Dermis blood vessel endothelial cell (primary cell): Measurements from ENCODE around the gene VGF. TPM values are rescaled to one million over a fixed set of nuclear protein-coding genes. Genes with fewer than 3 reads are reported as not detected.

ENCODE experiments used
- DNase-seq: peaks from one replicate; pipeline ENCODE4 v3.0.0; 2010
- total RNA-seq: library from RNA; depleted of rRNA; stranded (reverse); fragments of >200 nt; gene quantifications from 2 replicates; pipeline ENCODE4 v1.2.3, GENCODE V29; 2014

VGF gene
- total RNA-seq, 1 donor from 2014 or later: not detected

DNA sequence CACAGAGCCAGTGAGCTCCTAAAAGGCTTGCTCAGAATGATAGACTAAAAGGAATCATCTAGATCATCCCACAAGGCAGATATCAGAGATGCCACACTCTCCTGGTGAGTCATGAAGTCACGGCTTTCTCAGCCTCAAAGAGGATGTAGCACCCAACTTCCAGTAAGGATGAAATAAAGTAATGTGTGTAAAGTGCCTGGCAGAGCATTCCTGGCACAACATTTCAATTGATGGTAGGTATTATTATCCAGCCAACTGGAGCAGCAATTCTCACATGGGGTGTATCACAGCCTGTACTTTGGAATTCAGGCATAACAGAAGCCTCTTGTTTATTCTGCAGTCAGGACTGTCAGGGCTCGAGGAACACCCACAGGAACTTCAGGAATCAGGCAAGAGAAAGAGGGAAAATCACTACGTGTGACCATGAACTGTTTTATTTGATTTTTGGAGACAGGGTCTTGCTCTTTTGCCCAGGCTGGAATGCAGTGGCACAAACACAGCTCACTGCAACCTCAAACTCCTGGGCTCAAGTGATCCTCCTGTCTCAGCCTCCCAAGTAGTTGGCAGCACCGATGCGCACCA lies 20.0 kb upstream of the VGF start:
- no peak for DNase-seq

DNA sequence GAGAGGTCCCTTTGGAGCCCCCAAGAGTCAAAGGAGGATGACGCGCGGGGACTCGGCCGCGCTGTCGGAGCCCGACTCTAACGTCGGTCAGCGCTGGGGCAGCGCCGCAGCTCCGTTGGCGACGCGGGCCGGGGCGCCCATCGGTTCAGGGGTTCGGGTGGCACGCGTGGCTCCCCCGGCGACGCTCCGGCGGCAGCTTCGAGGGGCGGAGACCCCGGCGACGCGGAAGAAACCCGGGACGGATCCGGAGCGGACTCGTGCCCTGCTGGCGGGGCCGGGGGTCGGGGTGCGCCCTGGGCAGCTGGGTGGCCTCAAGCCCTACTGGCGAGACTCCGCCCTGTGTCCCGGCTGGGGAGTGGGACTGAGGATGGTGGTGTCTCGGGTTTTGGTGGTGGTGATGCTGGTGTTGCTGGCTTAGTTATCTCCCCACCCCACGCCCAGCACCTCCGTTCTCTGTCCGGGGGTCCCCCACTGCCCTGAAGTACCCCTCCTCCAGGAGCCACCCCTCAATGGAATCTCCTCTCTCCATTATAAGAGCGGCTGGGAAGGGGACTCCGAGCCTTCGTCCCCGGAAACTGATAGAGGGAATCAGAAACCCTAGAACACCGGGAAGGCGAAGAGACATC lies 14.9 kb upstream of the VGF start, which contains the start of gene NAT16:
Gene NAT16 (minus strand): TSS at position 164 of the 626 bp plus-strand sequence. CDS start 5,486 bp downstream, outside the sequence.
- no peak for DNase-seq

DNA sequence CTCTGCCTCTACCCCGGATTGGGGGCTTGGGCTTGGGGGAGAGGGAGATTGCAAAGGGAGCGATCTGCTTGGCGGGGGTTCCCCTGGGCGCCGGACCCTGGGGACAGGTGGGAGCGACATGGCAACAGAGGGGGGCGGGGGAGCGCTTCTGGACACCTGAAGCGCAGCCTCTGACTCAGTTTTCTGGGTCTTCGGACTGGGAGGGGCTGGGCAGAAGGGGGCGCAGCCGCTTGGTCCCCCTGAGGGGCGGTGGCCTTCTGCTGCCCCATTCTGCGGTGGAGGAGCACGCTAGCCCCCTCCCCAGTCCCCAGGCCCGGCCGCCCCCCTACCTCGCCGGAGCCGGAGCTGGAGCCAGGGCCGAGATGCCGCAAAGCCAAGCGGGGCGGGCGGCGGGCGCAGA lies 14.3 kb upstream of the VGF start:
- DNase-seq: no peak

DNA sequence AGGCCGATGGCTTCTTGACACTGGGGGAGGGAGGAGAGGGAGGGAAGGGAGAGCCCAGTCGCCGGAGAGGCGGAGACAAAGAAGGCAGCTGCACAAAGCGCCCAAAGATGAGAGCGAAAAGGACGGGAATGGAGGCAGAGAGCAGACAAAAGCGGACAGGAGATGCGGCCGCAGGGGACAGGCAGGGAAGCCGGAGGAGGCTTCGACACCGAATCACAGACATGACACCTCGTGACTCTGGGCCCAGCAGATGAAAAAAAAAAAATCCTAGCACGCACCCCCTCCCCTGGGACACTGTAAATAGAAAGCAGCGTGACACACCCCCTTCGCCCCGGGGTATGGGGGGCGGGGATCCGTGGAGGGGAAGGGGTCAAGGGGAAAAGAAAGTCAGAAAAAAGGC lies 13.7 kb upstream of the VGF start:
- DNase-seq: no peak

DNA sequence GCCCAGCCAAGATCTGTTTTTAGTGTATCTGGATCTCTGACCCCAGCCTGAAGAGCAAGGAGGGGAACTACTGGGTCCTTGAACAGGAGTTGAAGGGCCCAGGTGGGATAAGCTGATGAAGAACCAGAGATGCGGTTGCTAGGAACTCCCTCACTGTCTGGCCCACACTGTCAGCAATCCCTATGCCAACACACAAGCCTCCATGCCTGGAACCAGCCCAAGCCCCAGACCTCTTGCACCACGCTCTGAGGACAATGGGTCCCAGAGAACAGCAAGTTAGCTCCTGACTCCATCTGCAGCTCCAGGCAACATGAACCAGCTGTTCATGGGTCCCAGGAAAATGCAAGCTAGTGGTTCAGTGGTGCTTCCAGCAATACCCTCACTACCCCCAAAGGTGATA lies 12.3 kb upstream of the VGF start:
- DNase-seq: no peak

DNA sequence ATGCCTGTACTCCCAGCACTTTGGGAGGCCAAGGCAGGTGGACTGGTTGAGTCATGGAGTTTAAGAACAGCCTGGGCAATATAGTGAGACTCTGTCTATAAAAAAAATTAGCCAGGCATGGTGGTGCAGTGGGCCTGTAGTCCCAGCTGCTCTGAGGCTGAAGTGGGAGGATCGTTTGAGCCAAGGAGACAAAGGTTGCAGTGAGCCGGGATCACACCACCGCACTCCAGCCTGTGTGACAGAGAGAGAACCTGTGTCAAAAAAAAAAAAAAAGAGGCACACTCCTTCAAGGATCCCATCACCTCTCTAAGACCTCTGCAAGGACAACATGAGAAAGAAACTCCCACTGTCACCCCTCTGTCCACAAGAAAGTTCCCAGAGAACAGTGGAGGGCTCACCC lies 10.3 kb upstream of the VGF start:
- DNase-seq: no peak

DNA sequence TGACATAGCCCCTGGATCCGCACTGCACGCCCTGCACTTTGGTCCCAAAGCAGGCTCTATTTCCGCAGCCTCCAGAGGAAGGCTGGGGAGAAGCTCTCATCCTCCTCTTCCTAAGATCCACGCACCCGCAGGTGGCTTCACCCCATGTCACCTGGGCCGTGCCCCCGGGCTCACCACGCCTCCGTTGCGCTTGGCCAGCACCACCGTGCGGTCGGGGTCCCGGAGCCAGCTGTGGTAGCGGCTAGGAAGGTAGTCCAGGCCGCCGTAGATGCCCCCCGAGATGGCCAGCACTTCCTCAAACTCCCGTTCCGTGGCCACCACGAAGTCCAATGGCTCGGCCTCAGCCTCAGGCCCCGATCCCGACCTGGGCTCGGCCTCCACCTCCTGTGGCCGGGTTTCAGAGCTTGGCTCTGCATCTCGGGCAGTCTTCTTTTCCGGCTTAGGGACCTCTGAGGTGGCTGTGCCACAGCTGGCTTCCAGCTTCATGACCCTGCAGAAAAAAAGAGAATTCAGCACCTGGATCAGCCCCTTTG lies 9.0 kb upstream of the VGF start:
- DNase-seq: no peak

DNA sequence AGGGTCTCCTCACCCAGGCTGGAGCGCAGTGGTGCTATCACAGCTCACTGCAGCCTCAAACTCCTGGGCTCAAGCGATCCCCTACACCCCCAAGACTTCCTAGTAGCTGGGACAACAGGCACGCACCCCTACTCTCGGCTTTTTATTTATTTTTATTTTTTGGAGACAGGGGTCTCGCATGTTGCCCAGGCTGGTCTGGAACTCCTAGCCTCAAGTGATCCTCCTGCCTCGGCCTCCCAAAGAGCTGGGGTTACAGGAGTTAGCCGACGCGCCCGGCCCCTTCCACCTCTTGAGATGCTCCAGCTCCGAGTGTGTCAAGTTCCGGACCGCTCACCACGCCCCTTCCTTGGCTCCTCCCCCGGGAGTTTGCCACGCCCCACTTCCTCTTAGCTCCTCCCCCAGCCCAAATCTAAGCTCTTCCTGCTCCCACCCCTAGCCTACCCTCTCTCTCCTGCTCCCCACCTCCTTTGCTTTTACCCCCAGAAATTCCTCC lies 8.4 kb upstream of the VGF start:
- DNase-seq: peak; percentile 47

DNA sequence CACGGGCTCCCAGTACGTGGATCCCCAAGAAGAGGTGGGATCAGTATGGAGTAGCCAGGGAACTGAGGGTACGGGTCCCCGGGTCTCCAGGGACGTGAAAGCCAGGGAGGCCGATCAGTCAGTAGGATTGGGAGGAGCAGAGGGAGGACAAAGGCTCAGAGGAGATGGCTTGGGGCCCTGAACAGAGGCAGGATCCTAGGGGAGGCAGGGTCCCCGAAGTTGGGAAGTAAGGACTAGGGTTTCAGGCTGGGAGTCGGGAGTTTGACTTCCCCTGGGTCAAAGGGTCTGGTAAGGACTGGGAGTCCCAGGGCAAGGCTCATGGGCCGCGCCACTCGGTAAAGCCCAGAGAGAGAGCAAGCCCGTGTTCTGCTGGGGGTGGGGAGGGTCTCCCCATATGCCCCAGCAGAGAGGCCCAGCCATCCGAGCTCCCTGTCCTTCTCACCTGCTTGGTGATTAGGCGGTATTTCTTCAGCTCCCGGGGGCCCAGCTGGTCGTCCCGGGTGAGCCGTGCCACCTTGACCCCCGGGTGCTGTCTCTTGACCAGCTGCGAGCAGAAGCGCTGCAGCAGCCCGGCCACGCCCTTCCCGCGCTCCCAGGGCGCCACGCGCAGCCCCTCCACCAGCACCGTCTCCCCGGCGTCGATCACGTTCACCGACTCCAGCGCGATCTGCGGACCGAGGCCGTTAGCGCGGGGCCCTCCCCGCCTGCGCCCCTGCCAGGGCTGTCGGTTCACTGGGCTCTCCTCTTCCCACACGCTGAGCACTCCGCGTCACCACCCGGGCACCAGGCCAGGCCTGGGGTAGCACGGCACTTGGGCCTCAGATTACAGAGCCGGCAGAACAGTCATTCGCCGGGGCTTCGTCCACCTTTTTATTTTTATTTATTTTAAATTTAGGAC lies 7.7 kb upstream of the VGF start:
- peak; percentile 43 for DNase-seq

DNA sequence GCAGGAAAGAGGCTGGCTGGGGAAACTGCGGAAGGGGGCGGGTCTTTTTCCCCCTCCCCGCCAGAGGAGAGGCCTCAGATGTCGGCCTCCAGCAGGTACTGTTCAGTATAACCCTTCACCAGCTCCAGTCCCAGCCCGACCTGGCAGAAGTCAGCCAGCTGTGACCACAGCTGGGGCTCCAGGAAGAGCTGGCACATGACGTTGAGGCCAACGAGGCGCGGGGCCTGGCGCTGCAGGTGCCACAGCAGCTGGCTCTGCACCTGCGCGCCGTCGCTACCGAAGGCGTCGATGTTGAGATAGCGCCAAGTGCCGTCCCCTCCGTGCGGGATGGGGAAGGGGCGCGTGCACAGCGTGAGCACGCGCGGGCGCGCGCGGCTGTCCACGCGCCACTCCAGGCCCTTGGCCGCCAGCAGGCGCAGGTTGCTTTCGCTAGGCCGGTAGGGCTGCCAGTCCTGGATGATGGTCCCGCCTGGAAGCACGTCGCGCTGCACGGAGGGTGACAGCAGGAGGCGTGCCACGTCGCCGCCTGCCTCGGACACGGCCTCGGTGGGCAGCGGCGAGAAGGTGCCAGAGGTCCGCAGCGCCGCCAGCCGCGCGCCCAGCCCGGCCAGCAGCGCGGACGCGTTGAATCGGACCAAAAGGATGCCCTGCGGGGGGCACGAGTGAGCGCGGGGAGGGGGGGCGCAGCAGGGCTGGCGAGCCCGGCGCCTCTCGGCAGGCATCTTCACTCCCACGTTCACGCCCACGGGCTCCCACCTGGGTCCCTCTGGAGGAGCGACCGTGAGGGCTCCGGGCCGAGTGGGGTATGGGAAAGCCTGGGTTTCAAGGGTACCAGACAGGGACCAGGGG lies 6.9 kb upstream of the VGF start:
- no peak for DNase-seq

DNA sequence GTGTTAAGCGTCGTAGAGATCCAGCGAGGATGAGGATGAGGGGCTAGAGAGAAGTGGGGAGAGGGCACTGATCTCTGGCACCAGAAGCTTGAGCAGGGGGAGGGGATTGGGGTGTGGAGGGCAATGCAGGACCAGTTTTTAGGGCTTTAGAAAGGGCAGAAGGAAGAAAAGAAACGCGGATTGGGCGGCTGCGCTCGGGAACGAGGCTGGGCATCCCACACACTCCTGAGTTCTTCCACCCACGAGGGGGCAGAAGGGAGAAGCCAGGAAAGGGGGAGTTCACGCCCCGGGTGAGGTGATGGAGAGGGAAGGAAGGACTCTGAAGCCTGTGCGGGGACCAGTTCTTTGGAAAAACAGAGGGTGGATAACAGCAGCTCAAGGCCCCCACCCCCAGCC lies 6.1 kb upstream of the VGF start:
- no peak for DNase-seq

DNA sequence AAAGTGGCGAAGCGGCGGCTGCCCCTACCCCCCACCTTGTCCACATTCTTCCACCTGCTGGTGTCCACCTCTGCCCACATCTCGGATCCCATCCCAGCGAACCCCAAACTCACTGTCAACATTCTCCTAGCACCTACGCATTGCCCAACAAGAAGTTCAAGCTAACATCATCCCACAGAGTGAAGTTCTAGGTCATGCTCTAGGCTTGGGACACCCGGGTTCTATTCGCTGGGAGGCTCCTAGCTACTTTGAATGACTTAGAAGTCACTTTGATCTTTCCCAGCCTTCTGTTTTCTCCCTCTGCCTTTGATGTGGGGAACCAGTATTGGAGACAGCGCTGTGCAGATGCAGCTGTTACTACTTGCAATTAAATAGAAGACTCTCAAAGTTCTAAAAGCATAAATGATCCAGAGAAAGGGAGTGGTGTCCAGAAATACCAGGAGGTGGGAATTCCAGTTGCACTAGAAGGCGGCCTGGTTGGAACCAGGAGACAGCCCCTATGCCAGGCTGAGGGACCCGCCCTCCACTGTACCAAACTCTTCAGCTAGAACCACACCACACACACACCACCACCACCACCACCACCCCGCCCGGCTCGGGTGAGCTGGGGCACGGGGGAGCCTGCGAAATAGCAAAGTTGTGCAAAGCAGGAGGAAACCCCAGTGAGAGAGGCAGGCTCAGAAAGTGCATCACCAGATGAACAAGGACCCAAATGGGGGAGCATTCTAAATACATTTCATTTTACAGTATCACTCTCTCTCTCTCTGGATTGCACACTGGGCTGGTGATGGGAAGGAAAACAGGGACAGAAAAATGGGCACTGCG lies 5.5 kb upstream of the VGF start:
- no peak for DNase-seq

DNA sequence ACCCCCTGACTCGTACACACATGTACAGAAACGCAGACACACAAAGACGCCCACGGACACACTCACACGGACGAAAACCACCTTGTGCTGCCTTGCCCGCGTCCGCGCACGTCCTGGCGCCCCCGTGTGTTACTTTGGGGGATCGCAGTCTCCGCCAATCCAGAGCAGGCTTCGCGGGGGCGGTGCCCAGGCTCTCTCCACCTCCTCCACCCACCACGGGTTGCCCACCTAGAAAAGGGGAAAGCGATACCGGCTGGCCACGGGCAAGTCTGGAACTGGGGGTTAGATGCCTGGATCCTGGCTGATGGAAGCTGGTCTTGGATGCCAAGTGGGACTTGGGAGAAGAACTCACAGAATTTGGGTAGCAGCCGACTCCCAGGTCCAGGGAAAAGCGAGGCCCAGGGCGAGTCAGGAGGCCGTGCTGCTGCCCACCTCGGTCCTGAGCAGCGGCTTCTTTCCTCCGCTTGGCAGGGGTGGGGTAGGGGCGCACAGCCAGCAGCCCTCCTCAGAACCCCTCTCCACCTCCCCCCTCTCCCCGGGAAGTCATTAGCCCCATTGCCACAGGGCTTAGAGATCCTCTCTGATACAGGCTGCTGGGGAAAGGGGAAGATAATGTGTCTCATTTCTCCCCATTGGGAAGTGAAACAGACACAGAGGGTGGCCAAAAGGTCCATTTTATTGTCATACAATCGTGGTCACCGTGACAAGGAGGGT lies 4.6 kb upstream of the VGF start:
- DNase-seq: peak; percentile 81

DNA sequence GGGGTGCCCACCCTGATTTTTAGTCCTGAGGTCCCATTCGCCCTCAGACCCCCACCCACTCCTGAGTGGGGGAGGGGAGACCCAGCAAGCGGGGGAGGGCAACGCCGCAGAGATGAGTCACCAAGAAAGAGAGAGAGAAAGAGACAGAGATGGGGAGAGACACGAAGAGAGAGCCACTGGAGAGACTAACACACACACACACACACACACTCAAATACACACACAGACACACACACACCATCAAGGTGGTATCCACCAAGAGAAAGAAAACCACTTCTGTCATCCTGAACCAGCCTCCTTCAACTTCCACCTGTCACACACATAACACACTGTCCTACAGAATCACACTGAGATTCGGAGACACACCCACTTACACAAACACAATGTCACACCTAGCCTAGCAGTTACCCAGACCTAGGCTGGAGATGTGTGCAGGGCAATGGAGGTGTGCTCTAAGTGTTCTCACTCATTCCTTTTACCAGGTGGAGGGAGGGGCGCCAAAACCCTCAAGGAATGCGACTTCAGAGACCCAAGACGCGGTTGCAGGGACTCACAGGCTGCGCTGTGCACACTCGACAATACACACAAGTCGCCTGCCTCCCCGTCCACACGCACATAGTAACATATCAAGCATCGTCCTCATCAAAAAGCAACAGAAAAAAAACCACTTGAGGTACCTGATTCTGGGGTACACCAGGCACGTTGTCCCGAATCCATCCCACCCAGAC lies 3.9 kb upstream of the VGF start:
- no peak for DNase-seq

DNA sequence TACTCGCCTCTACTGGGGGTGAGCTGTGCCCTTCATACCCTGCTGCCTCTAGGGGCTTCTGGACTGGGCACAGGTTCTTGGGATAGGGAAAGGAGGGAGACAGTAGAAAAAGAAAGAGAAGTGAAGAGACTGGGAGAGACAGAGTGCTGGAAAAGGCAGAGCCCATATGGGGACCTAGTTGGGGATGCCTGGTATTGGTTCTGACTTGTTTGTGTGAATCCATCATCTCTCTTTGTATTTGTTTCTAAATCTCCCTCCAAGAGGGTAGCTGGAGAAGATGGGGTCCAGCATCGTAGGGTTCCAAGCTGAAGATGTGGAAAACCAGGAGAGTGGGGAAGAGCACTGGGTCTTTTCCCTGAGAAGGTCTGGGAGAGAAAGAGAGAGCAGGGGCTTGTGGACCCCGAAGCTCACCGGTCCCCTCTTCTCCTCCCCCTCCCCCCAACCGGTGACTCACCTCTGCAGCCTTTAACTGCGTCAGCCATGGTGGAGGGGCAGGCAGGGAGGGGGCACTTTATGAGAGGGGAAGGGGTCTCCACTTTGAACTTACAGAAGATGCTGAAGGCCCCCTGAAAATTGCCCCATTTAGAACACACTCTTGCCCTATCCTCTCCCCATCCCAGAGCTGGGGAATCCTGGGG lies 3.2 kb upstream of the VGF start:
- DNase-seq: no peak

DNA sequence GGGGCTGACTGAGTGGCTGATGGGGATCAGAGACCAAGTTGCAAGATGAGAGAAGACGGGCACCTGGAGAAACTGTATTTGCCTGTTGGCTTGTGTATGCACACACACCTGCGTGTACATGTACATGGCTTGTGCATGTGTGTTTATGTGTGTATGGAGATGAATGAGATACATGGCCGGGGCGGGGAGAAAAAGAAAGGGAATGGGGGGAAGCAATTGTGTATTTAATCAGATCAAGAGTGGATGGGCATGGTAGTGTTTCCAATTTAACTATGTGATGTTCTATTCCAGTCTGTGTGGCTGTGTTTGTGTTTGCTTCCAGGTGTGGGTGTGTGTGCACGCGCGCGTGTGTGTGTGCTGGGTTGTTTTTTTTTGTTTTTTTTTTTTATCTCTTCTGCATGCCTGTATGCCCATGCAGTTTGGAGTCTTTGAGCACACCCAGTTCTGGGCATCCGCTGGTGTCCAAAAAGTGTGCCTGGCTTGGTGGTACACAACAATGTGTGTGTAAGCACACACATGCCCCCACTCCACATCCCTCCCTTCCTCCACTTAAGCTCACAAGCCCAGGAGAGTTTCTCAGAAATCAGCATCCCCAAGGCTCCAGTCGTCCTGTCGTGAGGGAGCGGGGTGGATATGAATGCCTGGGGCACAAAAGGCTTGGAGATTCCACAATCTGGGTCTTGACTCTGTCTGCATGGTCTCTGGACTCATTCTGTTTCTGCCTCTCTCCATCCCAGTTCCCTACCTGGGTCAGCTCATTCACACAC lies 2.5 kb upstream of the VGF start:
- DNase-seq: no peak

DNA sequence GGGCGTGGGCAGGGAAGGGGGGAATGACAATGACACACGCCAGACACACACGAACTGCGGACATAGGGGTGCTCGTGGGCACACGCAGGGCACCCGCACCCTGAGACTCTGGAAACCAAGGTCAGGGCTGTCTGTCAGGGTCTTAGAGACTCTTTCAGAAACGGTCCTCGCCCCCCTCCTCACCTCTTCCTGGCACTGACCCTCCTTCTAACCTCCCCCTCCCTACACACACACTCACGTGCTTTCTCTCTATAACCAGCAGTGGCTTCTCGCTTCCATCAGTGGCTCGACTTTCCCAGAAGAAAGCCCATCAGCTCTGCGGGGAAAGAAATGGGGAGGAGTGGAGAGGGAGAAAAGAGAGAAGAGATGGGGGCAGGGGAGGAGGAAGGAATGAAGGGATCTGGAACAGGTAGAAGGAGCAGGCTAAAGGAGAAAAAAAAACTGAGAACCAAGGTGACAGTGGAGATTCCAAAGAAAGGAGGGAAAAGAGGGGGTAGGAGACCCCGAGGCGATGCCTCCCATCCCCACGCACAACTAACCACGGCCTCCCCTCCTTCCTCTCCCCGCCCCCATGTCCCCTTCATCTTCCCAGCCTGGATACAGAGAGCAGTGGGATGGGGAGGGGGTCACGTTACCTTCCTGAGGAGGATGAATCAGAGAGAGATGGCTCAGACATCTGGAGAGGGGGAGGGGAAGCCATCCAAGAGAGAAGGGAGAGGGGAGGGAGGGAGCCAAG lies 1.7 kb upstream of the VGF start:
- DNase-seq: no peak

DNA sequence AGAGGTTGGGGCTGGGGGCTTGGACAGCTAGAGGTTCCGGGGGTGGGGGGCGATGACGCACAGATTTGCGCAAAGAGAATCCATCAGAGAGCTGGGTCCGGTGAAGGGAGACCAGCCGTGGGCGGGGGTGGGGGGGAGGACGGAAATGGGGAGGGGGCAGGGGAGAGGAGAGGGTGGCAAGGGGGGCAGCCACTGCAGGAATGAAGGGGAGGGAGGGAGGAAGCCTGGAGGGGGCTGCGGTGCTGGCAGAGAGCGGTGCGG lies 1.2 kb upstream of the VGF start:
- no peak for DNase-seq
